IMR-90 (cell line): ENCODE measurements around the gene STX2. TPM values are rescaled to one million over a fixed set of nuclear protein-coding genes. Genes with fewer than 3 reads are reported as not detected.

Experiments
- ATAC-seq: fragments of 200-7000 bp; cut with Tn5 transposase; 2 replicates; pipeline ENCODE4 v1.9.1; 2020; ENCODE audit warnings: low read depth, mild to moderate bottlenecking, moderate library complexity
- BruUV-seq: library from RNA; stranded (reverse); fragments of 400-500 nt; replicated peaks from 2 replicates; lab custom pipeline; 2021; lab: Mats Ljungman, UMichigan
- CTCF ChIA-PET: fragments of 300-600 bp; formaldehyde crosslinking; extraction: SDS; loops from one replicate; lab custom pipeline; 2021; ENCODE audit warnings: antibody characterized with exemption; lab: Yijun Ruan, JAX
- POLR2A ChIA-PET: fragments of 300-600 bp; sonication (Branson Sonifier 250); formaldehyde crosslinking; loops from one replicate; lab custom pipeline; 2022; ENCODE audit warnings: antibody characterized with exemption; ENCODE audit not compliant: unreplicated experiment; lab: Charles Lee
- DNase-seq: peaks from one replicate; pipeline ENCODE4 v3.0.0; 2013
- H2AFZ ChIP-seq: replicated peaks from 2 replicates; pipeline ENCODE3; 2013; ENCODE audit warnings: low read length, mild to moderate bottlenecking; ENCODE audit not compliant: poor library complexity
- H2AK5ac ChIP-seq: 2 replicates; pipeline ENCODE4 v1.6.1; 2013; ENCODE audit warnings: low read depth, low read length, inconsistent platforms
- H2AK9ac ChIP-seq: replicated peaks from 2 replicates; pipeline ENCODE3; 2013; ENCODE audit warnings: mild to moderate bottlenecking, low read depth, low read length, moderate library complexity; ENCODE audit not compliant: poor library complexity
- H2BK120ac ChIP-seq: 2 replicates; pipeline ENCODE4 v1.6.1; 2013; ENCODE audit warnings: low read depth, low read length, inconsistent platforms
- H2BK15ac ChIP-seq: 3 replicates; pipeline ENCODE4 v1.6.1; 2013; ENCODE audit warnings: low read depth, low read length, inconsistent platforms
- H2BK20ac ChIP-seq: 2 replicates; pipeline ENCODE4 v1.6.1; 2013; ENCODE audit warnings: low read depth, mild to moderate bottlenecking, inconsistent platforms, low read length, moderate library complexity
- H2BK5ac ChIP-seq: 2 replicates; pipeline ENCODE4 v1.6.1; 2013; ENCODE audit warnings: mild to moderate bottlenecking, low read depth, low read length, inconsistent platforms; ENCODE audit not compliant: poor library complexity, severe bottlenecking
- H3K14ac ChIP-seq: replicated peaks from 2 replicates; pipeline ENCODE4 v1.6.1; 2013; ENCODE audit warnings: low read depth, low read length, inconsistent platforms
- H3K18ac ChIP-seq: 2 replicates; pipeline ENCODE4 v1.6.1; 2013; ENCODE audit warnings: low read depth, low read length, control low read depth
- H3K23ac ChIP-seq: 2 replicates; pipeline ENCODE4 v1.6.1; 2013; ENCODE audit warnings: low read depth, low read length, inconsistent platforms
- H3K27ac ChIP-seq: 2 replicates; pipeline ENCODE4 v1.5.1; 2013; ENCODE audit warnings: mild to moderate bottlenecking, control low read depth, low read length; ENCODE audit not compliant: insufficient read depth
- H3K27me3 ChIP-seq: 2 replicates; pipeline ENCODE4 v1.6.1; 2013; ENCODE audit warnings: low read length; ENCODE audit not compliant: control insufficient read depth, insufficient read depth
- H3K36me3 ChIP-seq: 2 replicates; pipeline ENCODE4 v1.6.1; 2013; ENCODE audit warnings: low read length, mixed read lengths; ENCODE audit not compliant: control insufficient read depth, insufficient read depth
- H3K4ac ChIP-seq: 2 replicates; pipeline ENCODE4 v1.6.1; 2013; ENCODE audit warnings: low read depth, low read length, inconsistent platforms
- H3K4me1 ChIP-seq: 2 replicates; pipeline ENCODE4 v1.6.1; 2013; ENCODE audit warnings: low read length, mixed read lengths; ENCODE audit not compliant: control insufficient read depth, insufficient read depth
- H3K4me2 ChIP-seq: 2 replicates; pipeline ENCODE4 v1.6.1; 2013; ENCODE audit warnings: low read depth, mild to moderate bottlenecking, control low read depth, low read length, moderate library complexity
- H3K4me3 ChIP-seq: 2 replicates; pipeline ENCODE4 v1.5.1; 2013; ENCODE audit warnings: low read depth, mild to moderate bottlenecking, control low read depth, low read length, moderate library complexity; ENCODE audit not compliant: insufficient read depth
- H3K56ac ChIP-seq: 2 replicates; pipeline ENCODE4 v1.6.1; 2013; ENCODE audit warnings: low read length, inconsistent platforms; ENCODE audit not compliant: insufficient read depth; ENCODE audit errors: extremely low read depth
- H3K79me1 ChIP-seq, 2 experiments: 2 replicates each; pipeline ENCODE4 v1.6.1; 2013; ENCODE audit warnings: low read length in 2 of 2, inconsistent platforms in 1 of 2, low read depth in 1 of 2
- H3K9ac ChIP-seq: 2 replicates; pipeline ENCODE4 v1.6.1; 2013; ENCODE audit warnings: low read depth, low read length, control low read depth
- H3K9me1 ChIP-seq: 2 replicates; pipeline ENCODE4 v1.6.1; 2013; ENCODE audit warnings: low read length, inconsistent platforms; ENCODE audit not compliant: insufficient read depth
- H3K9me3 ChIP-seq: 2 replicates; pipeline ENCODE4 v1.6.1; 2013; ENCODE audit warnings: low read length; ENCODE audit not compliant: control insufficient read depth, insufficient read depth
- H4K20me1 ChIP-seq: 2 replicates; pipeline ENCODE4 v1.6.1; 2013; ENCODE audit warnings: low read length, inconsistent platforms; ENCODE audit not compliant: insufficient read depth
- H4K5ac ChIP-seq: 2 replicates; pipeline ENCODE4 v1.6.1; 2013; ENCODE audit warnings: mild to moderate bottlenecking, low read depth, low read length, control low read depth
- H4K8ac ChIP-seq, 2 experiments: 2 replicates each; pipeline ENCODE4 v1.6.1; 2013; ENCODE audit warnings: low read depth in 2 of 2, low read length in 2 of 2, control low read depth in 1 of 2, inconsistent platforms in 1 of 2
- H4K91ac ChIP-seq: 2 replicates; pipeline ENCODE4 v1.6.1; 2013; ENCODE audit warnings: low read depth, low read length, inconsistent platforms; ENCODE audit not compliant: insufficient read depth
- BHLHE40 ChIP-seq: fragments of 150-350 bp; IDR thresholded peaks from 2 replicates; pipeline ENCODE4 v1.6.1; 2016; ENCODE audit warnings: mild to moderate bottlenecking, low read depth, low read length
- CTCF ChIP-seq: conservative IDR thresholded peaks from 2 replicates; pipeline ENCODE4 v1.5.1; 2012; ENCODE audit warnings: mild to moderate bottlenecking, low read depth, low read length, improper control_type of control experiment
- FOS ChIP-seq: fragments of 150-350 bp; IDR thresholded peaks from 2 replicates; pipeline ENCODE4 v1.6.1; 2016; ENCODE audit warnings: low read depth, low read length
- MAFK ChIP-seq: IDR thresholded peaks from 2 replicates; pipeline ENCODE4 v1.6.1; 2012; ENCODE audit warnings: low read depth, low read length, improper control_type of control experiment
- MXI1 ChIP-seq: IDR thresholded peaks from 2 replicates; pipeline ENCODE4 v1.6.1; 2012; ENCODE audit warnings: low read depth, mild to moderate bottlenecking, low read length, moderate library complexity, borderline replicate concordance
- NFE2L2 ChIP-seq: fragments of 150-350 bp; IDR thresholded peaks from 2 replicates; pipeline ENCODE4 v1.6.1; 2016; ENCODE audit warnings: low read depth, mild to moderate bottlenecking, low read length
- POLR2A ChIP-seq: IDR thresholded peaks from 2 replicates; pipeline ENCODE4 v1.6.1; 2012; ENCODE audit warnings: mild to moderate bottlenecking, low read depth, low read length
- RFX5 ChIP-seq: IDR thresholded peaks from 2 replicates; pipeline ENCODE4 v1.8.0; 2012; ENCODE audit warnings: low read depth, mild to moderate bottlenecking, low read length, moderate library complexity
- SMC3 ChIP-seq: fragments of 150-350 bp; IDR thresholded peaks from 2 replicates; pipeline ENCODE4 v1.6.1; 2016; ENCODE audit warnings: low read depth, mild to moderate bottlenecking, antibody characterized with exemption, low read length, moderate library complexity
- USF2 ChIP-seq: fragments of 150-350 bp; IDR thresholded peaks from 2 replicates; pipeline ENCODE4 v1.6.1; 2017; ENCODE audit warnings: mild to moderate bottlenecking, antibody characterized with exemption, low read length, low read depth
- WGBS, 2 experiments: methylation state at CpG; one replicate each; pipeline versions ENCODE4 v1.1.5 to v1.1.7; 2013; ENCODE audit warnings: missing lambda C conversion rate in 2 of 2; ENCODE audit not compliant: insufficient read length in 1 of 2; ENCODE audit errors: extremely low coverage in 2 of 2; 5-methylcytosine and 5-hydroxymethylcytosine counted together
- dilution Hi-C: fragments of 300-500 bp; cut with HindIII; formaldehyde crosslinking; loops from one replicate; pipeline ENCODE4 v1.14.3; 2018; ENCODE audit warnings: low sequenced_read_pairs; ENCODE audit not compliant: unreplicated experiment
- in situ Hi-C: fragments of 300-500 bp; cut with MboI; formaldehyde crosslinking; loops from 3 replicates; pipeline ENCODE4 v1.14.3; 2019; ENCODE audit warnings: low sequenced_read_pairs, inconsistent platforms, mixed read lengths
- intact Hi-C: fragments of 100-400 bp; cut with micrococcal nuclease; formaldehyde crosslinking; loops from 2 replicates; pipeline ENCODE4 v1.10.0; 2022
- polyA plus RNA-seq, 3 experiments: library from polyadenylated mRNA; depleted of rRNA; stranded (reverse); fragments of >200 nt; gene quantifications; 2 replicates each; pipeline ENCODE4 v1.2.3, GENCODE V29; 2012; ENCODE audit warnings: low replicate concordance in 1 of 3
- total RNA-seq: library from RNA; depleted of rRNA; stranded (reverse); fragments of >200 nt; gene quantifications from 2 replicates; pipeline ENCODE4 v1.2.3, GENCODE V29; 2012

The STX2 gene
- total and polyA plus RNA-seq, 2 of the 4 experiments (the other 2 are of a cell fraction) = 26.9 to 32.5 TPM

GRCh38 chr12:130875193-130875592, 36.1 kb upstream of the STX2 start:
- intact Hi-C loops = no loop called here
- peaks cover 27% of the 10 kb centered on the region for H4K20me1 ChIP-seq
- CTCF ChIA-PET = no interaction called here

More at GRCh38 chr12:130875193-130875592, 36.1 kb upstream of the STX2 start:
- Histone ChIP-seq H2BK20ac (no peak overlapping the region), H2BK120ac (no peak overlapping the region), H2AK5ac (no peak overlapping the region), H3K4me2 (no peak overlapping the region), H3K14ac (no peak overlapping the region), H3K4me3 (no peak overlapping the region), H3K79me1 (peaks cover 11 to 32% of the 10 kb centered on the region in 2 experiments; a peak in 2 of 4 replicates), H2AFZ (no peak overlapping the region), H4K8ac (no peak overlapping the region), H3K4ac (no peak overlapping the region), H3K9me1 (peaks cover 6% of the 10 kb centered on the region; the same call in 1 of the 2 replicates), H3K56ac (no peak overlapping the region), H4K5ac (no peak overlapping the region), H3K27me3 (no peaks in the 10 kb centered on the region), H2BK5ac (no peak overlapping the region), H3K23ac (no peak overlapping the region), H2BK15ac (no peak overlapping the region), H4K91ac (no peak overlapping the region), H3K9me3 (no peaks in the 10 kb centered on the region), H3K18ac (no peak overlapping the region), H3K36me3 (peaks cover 22% of the 10 kb centered on the region), H2AK9ac (no peak overlapping the region), H3K4me1 (no peaks in the 10 kb centered on the region), H3K9ac (no peak overlapping the region), H3K27ac (no peak overlapping the region)
- ATAC-seq = no peak
- TF ChIP-seq FOS (no peak), RFX5 (no peak), BHLHE40 (no peak), MAFK (no peak), NFE2L2 (no peak), SMC3 (no peak), CTCF (no peak), MXI1 (no peak), POLR2A (no peak), USF2 (no peak)
- WGBS, 2 experiments = no CpG with 5 or more reads among the region's 5 CpGs
- BruUV-seq = no TSS peak
- in situ Hi-C loops (no loop called here), dilution Hi-C loops (no loop called here)
- DNase-seq = no peak
- POLR2A ChIA-PET = no interaction called here
